Left lung (tissue), 10 donors: Measurements from ENCODE around the gene CYP27C1. TPM values are rescaled to one million over a fixed set of nuclear protein-coding genes. Genes with fewer than 3 reads are reported as not detected.
"Not testable (repeated sequence)": the region's sequence is repeated elsewhere in the genome, so short reads cannot be mapped to it uniquely, and the experiment has no call there.

Source experiments
- ATAC-seq: fragments of 200-7000 bp; cut with Tn5 transposase; one replicate; pipeline ENCODE4 v1.9.1; 2020; ENCODE audit warnings: moderate library complexity
- DNase-seq, 4 donors: peaks; one replicate each; pipeline ENCODE4 v3.0.0-alpha.2; 2013 to 2020
- H3K27ac ChIP-seq, 2 donors: fragments of 200-600 bp; sonication (generic) in 1 of 2; one replicate each; pipeline versions ENCODE4 v1.5.0 to v1.8.0; 2020 to 2021
- H3K27me3 ChIP-seq, 2 donors: fragments of 200-600 bp; sonication (generic) in 1 of 2; one replicate each; pipeline versions ENCODE4 v1.5.0 to v1.8.0; 2020 to 2021
- H3K36me3 ChIP-seq, 2 donors: fragments of 200-600 bp; sonication (generic) in 1 of 2; one replicate each; pipeline versions ENCODE4 v1.5.0 to v1.8.0; 2020 to 2021
- H3K4me1 ChIP-seq, 2 donors: fragments of 200-600 bp; one replicate each; pipeline ENCODE4 v1.8.0; 2021
- H3K4me3 ChIP-seq, 2 donors: fragments of 200-600 bp; sonication (generic) in 1 of 2; one replicate each; pipeline versions ENCODE4 v1.5.0 to v1.8.0; 2020 to 2021; ENCODE audit warnings: mild to moderate bottlenecking in 1 of 2
- H3K9me3 ChIP-seq, 2 donors: fragments of 200-600 bp; sonication (generic) in 1 of 2; one replicate each; pipeline versions ENCODE4 v1.5.0 to v1.8.0; 2020 to 2021
- intact Hi-C, 2 donors: fragments of 100-400 bp; cut with DNase I; formaldehyde crosslinking; loops; one replicate each; pipeline versions ENCODE4 v1.11.2 to v1.14.2; 2022
- polyA plus RNA-seq, 6 donors: library from polyadenylated mRNA; unstranded; fragments of 120-200 nt; gene quantifications; one replicate each; pipeline ENCODE4 v1.2.1, GENCODE V29; 2013; ENCODE audit not compliant: insufficient read length in 6 of 6
- total RNA-seq, 2 donors: library from RNA; stranded (reverse); fragmentation: NEBNext Ultra II Directional; extraction: Animal tissue kit (Norgen Biotek cat#: 25700); gene quantifications; one replicate each; pipeline ENCODE4 v1.2.1, GENCODE V29; 2021
- TF ChIP-seq, protein P1 (sequence below), 2 donors: fragments of 200-600 bp; sonication (generic) in 1 of 2; IDR thresholded peaks; one replicate each; pipeline versions ENCODE4 v1.5.0 to v1.8.0; 2021; ENCODE audit warnings: antibody characterized with exemption in 2 of 2
- donor health status: DM: no; HTN: yes; CAD: no.
- donor health status: DM: no; HTN: no; CAD: no.

CYP27C1 gene
- total and polyA plus RNA-seq, 8 donors = 0.10 to 13.2 (median 10.4) TPM

DNA sequence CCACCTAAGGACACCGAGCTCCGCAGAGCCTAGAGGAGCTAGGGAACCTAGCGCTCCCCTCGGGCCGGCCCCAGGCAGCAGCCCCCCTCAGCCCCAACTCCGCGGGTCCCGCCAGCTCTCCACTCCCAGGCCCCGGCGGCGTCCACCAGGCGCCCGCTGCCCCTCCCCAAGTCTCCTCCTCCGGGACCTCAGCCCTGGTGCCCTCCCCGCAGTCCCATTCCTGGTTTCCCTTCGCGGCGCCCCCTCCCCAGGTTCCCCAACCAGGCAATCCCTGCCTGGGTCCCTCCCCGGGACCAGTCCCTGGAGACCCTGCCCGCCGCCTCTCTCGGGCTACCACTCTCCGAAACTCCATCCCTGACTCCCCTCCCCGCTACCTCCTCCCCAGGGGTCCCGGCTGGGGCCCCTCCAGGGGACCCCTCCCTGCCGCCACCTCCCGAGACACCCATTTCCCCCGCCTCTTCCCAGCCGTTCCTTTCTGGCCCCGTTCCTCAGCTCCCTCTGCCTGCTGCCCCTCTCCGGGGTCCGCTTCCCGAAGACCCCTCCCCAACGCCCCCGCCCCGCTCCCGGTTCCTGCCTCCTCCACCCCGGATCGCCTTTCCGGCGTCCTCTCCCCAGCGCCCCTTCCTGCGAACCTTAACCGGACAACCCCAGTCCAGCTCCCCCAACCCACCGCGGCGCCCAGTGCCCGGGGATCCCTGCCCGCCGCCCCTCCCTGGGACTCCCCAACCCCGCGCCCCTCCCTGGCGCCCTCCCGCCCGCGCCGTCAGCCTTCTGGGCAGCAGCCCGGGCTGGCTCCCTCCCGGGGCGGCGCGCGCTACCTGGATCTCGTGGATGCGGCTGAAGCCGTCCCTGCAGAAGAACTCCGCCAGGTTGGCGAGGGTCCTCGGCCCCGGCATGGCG lies 678 bp downstream of the CYP27C1 start:
- H3K4me3 ChIP-seq = peak overlapping the region; percentile 22 to 29
- peaks cover 30 to 77% of the 10 kb centered on the region in 2 donors for H3K27me3 ChIP-seq
- TF ChIP-seq, protein P1, sequence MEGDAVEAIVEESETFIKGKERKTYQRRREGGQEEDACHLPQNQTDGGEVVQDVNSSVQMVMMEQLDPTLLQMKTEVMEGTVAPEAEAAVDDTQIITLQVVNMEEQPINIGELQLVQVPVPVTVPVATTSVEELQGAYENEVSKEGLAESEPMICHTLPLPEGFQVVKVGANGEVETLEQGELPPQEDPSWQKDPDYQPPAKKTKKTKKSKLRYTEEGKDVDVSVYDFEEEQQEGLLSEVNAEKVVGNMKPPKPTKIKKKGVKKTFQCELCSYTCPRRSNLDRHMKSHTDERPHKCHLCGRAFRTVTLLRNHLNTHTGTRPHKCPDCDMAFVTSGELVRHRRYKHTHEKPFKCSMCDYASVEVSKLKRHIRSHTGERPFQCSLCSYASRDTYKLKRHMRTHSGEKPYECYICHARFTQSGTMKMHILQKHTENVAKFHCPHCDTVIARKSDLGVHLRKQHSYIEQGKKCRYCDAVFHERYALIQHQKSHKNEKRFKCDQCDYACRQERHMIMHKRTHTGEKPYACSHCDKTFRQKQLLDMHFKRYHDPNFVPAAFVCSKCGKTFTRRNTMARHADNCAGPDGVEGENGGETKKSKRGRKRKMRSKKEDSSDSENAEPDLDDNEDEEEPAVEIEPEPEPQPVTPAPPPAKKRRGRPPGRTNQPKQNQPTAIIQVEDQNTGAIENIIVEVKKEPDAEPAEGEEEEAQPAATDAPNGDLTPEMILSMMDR (IDR thresholded peaks at IDR 0.05) = no peak
- H3K36me3 ChIP-seq = no peaks in the 10 kb centered on the region
- no peak overlapping the region for H3K27ac ChIP-seq
- intact Hi-C loops = no loop called here
- DNase-seq (peak in 3 of 4 donors; percentile 57 to 83 (median 76)), ATAC-seq (peak; percentile 65)
- H3K9me3 ChIP-seq = peaks cover 0 to 3% of the 10 kb centered on the region in 2 donors
- H3K4me1 ChIP-seq = peaks cover 9 to 17% of the 10 kb centered on the region in 2 donors

DNA sequence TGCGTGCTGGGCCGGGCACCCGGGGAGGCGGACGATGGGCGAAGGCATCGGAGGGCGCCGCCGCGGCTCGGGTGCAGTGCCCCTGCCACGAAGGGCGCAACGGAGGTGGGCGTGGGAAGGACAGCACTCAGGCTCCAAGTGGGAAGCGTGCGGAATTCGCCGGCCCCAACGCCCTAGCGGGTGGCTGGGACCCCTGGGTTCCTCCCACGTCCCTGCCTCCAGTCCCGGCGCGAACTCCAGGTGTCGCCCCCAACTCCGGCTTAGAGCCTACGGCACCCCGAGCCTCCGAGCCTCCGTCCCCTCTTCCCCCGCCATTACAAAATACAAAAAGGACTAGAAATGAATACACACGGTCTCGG lies 1.3 kb downstream of the CYP27C1 start:
- ATAC-seq (peak; percentile 9), DNase-seq (no peak)
- H3K4me3 ChIP-seq = peak overlapping the region; percentile 22 to 29
- intact Hi-C loops = no loop called here
- TF ChIP-seq, protein P1 (IDR thresholded peaks at IDR 0.05) = no peak
- no peaks in the 10 kb centered on the region for H3K36me3 ChIP-seq
- H3K27me3 ChIP-seq = peaks cover 30 to 72% of the 10 kb centered on the region in 2 donors
- peaks cover 9 to 17% of the 10 kb centered on the region in 2 donors for H3K4me1 ChIP-seq
- H3K9me3 ChIP-seq = peaks cover 0 to 3% of the 10 kb centered on the region in 2 donors
- H3K27ac ChIP-seq = no peak overlapping the region

DNA sequence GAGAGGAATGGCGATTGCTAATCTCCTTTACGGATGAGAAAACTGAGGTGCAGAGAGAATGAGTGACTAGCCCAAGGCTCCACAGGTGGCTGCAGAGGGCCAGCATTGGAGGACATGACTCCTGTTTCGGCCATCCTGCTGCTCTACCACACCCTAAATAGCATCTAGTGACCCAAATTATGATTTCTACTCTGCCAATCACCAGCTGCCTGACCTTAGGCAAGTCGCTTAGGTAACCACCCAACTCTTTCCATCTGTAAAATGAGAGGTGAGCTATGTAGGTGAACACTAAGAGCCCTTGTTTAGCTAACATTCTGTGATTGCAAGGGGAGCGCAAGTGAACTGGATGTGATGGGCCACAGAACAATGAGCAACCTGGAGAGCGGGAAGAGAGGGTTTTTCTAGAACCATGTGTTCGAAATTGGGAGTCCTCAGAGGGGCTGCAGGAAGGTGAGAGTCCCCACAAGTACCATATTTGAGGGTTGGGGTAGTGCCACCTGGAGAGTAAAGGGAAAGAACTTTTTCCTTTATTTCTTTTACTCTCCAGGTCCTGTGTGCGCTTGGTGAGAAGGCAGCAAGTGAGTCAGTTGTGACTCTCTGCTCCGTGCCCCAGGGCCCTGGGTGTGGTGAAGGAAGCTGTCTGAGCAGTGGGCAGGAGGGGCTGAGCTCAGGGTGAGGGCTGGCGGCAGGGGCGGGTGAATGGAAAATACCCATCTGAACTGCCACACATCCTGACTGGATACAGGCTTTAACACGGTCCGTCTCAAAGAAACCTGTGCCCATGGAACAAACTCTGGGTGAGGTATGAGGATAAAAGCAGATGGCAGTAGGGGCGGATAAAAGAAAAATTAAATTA lies 2.4 kb downstream of the CYP27C1 start:
- H3K36me3 ChIP-seq = no peaks in the 10 kb centered on the region
- no peak overlapping the region for H3K27ac ChIP-seq
- TF ChIP-seq, protein P1 (IDR thresholded peaks at IDR 0.05) = no peak
- peak; percentile 19 for ATAC-seq
- H3K4me1 ChIP-seq = peaks cover 9 to 17% of the 10 kb centered on the region in 2 donors
- H3K27me3 ChIP-seq = peaks cover 30 to 61% of the 10 kb centered on the region in 2 donors
- H3K4me3 ChIP-seq = no peak overlapping the region
- intact Hi-C loops = no loop called here
- peaks cover 0 to 3% of the 10 kb centered on the region in 2 donors for H3K9me3 ChIP-seq
- no peak for DNase-seq

DNA sequence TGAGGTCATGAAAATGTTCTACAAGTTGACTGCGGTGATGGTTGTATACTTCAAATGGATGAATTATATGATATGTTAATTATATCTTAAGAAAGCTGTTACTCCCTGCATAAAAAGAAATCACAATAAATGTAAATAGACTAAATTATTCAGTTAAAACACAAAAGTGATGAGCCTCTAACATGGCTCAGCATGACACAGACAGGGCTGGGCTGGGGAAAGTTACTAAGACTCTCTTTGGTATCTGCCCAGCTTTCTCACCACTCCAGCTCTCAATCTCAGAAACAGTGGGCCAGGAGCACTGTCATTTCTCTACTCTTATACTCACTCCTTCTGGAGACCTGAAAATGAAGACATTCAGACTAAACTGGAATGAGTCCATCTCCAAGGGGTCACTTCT lies 3.5 kb downstream of the CYP27C1 start:
- H3K27ac ChIP-seq = no peak overlapping the region
- no peak for ATAC-seq
- H3K9me3 ChIP-seq = peaks cover 0 to 3% of the 10 kb centered on the region in 2 donors
- TF ChIP-seq, protein P1 (IDR thresholded peaks at IDR 0.05) = no peak
- H3K36me3 ChIP-seq = no peaks in the 10 kb centered on the region
- DNase-seq = no peak
- H3K4me3 ChIP-seq = no peak overlapping the region
- H3K27me3 ChIP-seq = peaks cover 30 to 50% of the 10 kb centered on the region in 2 donors
- peaks cover 9 to 17% of the 10 kb centered on the region in 2 donors for H3K4me1 ChIP-seq
- intact Hi-C loops = no loop called here

DNA sequence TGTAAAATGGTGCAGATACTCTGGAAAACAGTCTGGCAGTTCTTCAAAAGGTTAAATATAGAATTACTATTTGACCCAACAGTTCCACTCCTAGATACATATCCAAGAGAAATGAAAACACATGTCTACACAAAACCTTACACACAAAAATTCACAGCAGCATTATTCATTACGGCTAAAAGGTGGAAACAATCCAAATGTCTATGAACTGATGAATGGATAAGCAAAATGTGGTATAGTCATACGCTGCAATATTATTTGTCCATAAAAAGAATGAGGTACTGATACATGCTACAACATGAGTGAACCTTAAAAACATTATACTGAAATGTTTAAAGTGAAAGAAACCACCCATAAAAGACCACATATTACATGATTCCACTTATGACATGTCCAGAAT lies 4.0 kb downstream of the CYP27C1 start:
- Histone ChIP-seq H3K4me3 (no peak overlapping the region), H3K36me3 (no peaks in the 10 kb centered on the region), H3K4me1 (peaks cover 9 to 17% of the 10 kb centered on the region in 2 donors), H3K27ac (no peak overlapping the region), H3K9me3 (peaks cover 0 to 3% of the 10 kb centered on the region in 2 donors), H3K27me3 (peaks cover 30 to 45% of the 10 kb centered on the region in 2 donors)
- no peak for DNase-seq
- intact Hi-C loops = no loop called here
- ATAC-seq = no peak
- TF ChIP-seq, protein P1 (IDR thresholded peaks at IDR 0.05) = no peak

DNA sequence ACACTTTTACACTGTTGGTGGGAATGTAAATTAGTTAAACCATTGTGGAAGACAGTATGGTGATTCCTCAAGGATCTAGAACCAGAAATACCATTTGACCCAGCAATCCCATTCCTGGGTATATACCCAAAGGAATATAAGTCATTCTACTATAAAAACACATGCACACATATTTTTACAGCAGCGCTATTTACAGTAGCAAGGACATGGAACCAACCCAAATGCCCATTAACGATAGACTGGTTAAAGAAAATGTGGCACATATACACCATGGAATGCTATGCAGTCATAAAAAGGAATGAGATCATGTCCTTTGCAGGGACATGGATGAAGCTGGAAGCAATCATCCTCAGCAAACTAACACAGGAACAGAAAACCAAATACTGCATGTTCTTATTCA lies 5.9 kb downstream of the CYP27C1 start:
- intact Hi-C loops, H3K9me3 ChIP-seq, H3K4me1 ChIP-seq, H3K4me3 ChIP-seq, H3K27ac ChIP-seq, ATAC-seq, H3K36me3 ChIP-seq, DNase-seq: not testable (repeated sequence)
- H3K27me3 ChIP-seq = peaks cover 14 to 27% of the 10 kb centered on the region in 2 donors
